Measurements from ENCODE around the gene TUSC2. TPM values are rescaled to one million over a fixed set of nuclear protein-coding genes. Genes with fewer than 3 reads are reported as not detected.

TUSC2 gene
- total and polyA plus RNA-seq, 2 of the 13 experiments (the other 11 are each of a cell fraction or from before 2014, with no cell fraction given): 36.7 to 39.1 TPM

DNA sequence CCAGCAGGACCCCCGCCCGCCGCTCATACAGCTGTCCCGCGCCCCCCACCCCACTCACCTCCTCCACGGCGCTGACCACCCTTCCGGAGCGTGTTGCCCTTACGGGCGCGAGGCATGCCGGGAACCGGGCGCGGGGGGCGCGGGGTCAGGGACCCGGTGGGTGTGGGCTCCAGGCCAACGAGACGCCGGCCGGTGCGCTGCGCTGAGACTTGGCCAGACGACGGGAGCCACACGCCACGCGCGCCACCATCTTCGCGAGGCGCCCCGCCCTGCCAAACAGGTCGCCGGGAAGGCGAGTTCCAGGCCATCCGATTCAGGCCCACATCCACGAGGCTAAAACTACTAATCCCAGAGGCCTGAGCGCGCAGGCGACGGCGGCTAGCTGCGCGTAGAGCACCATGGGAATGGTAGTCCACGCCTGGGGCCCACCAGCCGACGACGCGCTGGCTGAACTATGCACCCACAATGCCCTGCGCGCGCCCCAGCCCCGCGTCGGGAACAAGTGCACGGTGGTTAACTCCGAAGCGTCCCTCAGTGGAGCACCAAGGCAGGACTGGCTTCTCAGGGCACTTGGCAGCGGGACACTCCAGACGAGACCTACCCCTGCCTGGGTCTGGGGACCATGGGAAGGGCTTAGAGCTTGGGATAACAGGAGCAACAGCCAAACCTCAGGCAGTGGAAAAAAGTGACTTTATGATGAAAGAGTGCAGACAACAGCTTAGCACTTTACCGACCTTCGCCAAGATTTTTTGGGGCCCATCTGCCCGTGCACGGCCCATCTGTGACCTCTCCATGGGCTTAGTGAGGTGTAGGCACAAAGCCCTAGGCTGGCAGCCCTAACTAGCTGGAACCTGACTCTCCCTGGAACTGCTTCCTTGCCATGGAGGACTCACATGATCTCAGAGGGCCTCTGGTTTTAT is 35.6 kb downstream of the TUSC2 start, which contains the start of gene IFRD2 (continued):
- TF ChIP-seq ZKSCAN1 (IDR thresholded peaks at IDR 0.05; ENCODE audit: low read length) (no peak), ZNF143 (CRISPR knock-in tag; IDR thresholded peaks at IDR 0.05) (peak; percentile 97), ATAD3A (CRISPR knock-in tag; IDR thresholded peaks at IDR 0.05) (no peak), SNAPC2 (CRISPR knock-in tag; IDR thresholded peaks at IDR 0.05) (no peak), MXI1 (IDR thresholded peaks at IDR 0.05; ENCODE audit: borderline replicate concordance, low read depth, low read length) (peak; percentile 89; the same call in 2 of the 3 replicates), JDP2 (CRISPR knock-in tag; IDR thresholded peaks at IDR 0.05; ENCODE audit: borderline replicate concordance) (no peak), MTF2 (CRISPR knock-in tag; IDR thresholded peaks at IDR 0.05; ENCODE audit: borderline replicate concordance) (no peak), RXRB (CRISPR knock-in tag; IDR thresholded peaks at IDR 0.05; ENCODE audit: borderline replicate concordance) (peak; percentile 56; the same call in 1 of the 2 replicates), ZNF616 (CRISPR knock-in tag; IDR thresholded peaks at IDR 0.05; ENCODE audit: low read depth) (0 out of 2 replicates have a peak, but pooled peaks have one; percentile 77), ARHGAP35 (CRISPR knock-in tag; IDR thresholded peaks at IDR 0.05; ENCODE audit: borderline replicate concordance) (no peak), ZNF660 (CRISPR knock-in tag; IDR thresholded peaks at IDR 0.05; ENCODE audit: borderline replicate concordance, low read depth) (no peak), GLI4 (CRISPR knock-in tag; IDR thresholded peaks at IDR 0.05; ENCODE audit: borderline replicate concordance) (no peak), SRSF9 (IDR thresholded peaks at IDR 0.05; ENCODE audit: borderline replicate concordance, insufficient read depth, low read depth, low read length, poor library complexity, severe bottlenecking) (no peak), ATF7-NPFF (CRISPR knock-in tag; IDR thresholded peaks at IDR 0.05; ENCODE audit: low read depth) (peak; percentile 63; the same call in 1 of the 2 replicates), ZNF253 (CRISPR knock-in tag; IDR thresholded peaks at IDR 0.05; ENCODE audit: borderline replicate concordance) (no peak), DPF2 (CRISPR knock-in tag; IDR thresholded peaks at IDR 0.05; ENCODE audit: borderline replicate concordance, low read depth) (no peak), ZNF788 (CRISPR knock-in tag; IDR thresholded peaks at IDR 0.05; ENCODE audit: borderline replicate concordance) (peak; percentile 95; the same call in 1 of the 2 replicates), JARID2 (CRISPR knock-in tag; IDR thresholded peaks at IDR 0.05; ENCODE audit: insufficient replicate concordance) (no peak), ZNF251 (CRISPR knock-in tag; IDR thresholded peaks at IDR 0.05) (no peak), GTF3A (CRISPR knock-in tag; conservative IDR thresholded peaks at IDR 0.05) (0 out of 2 replicates have a peak, but pooled peaks have one; percentile 55), SMAD1 (CRISPR knock-in tag; IDR thresholded peaks at IDR 0.05; ENCODE audit: borderline replicate concordance, low read depth) (no peak; the same call in 1 of the 2 replicates), HNRNPLL (IDR thresholded peaks at IDR 0.05; ENCODE audit: low read depth, low read length, poor library complexity, severe bottlenecking) (peak; percentile 57)
- TF ChIP-seq, protein P1, sequence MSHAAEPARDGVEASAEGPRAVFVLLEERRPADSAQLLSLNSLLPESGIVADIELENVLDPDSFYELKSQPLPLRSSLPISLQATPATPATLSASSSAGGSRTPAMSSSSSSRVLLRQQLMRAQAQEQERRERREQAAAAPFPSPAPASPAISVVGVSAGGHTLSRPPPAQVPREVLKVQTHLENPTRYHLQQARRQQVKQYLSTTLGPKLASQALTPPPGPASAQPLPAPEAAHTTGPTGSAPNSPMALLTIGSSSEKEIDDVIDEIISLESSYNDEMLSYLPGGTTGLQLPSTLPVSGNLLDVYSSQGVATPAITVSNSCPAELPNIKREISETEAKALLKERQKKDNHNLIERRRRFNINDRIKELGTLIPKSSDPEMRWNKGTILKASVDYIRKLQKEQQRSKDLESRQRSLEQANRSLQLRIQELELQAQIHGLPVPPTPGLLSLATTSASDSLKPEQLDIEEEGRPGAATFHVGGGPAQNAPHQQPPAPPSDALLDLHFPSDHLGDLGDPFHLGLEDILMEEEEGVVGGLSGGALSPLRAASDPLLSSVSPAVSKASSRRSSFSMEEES (CRISPR knock-in tag; IDR thresholded peaks at IDR 0.05): peak; percentile 19; the same call in 1 of the 2 replicates
- TF ChIP-seq, protein P2, sequence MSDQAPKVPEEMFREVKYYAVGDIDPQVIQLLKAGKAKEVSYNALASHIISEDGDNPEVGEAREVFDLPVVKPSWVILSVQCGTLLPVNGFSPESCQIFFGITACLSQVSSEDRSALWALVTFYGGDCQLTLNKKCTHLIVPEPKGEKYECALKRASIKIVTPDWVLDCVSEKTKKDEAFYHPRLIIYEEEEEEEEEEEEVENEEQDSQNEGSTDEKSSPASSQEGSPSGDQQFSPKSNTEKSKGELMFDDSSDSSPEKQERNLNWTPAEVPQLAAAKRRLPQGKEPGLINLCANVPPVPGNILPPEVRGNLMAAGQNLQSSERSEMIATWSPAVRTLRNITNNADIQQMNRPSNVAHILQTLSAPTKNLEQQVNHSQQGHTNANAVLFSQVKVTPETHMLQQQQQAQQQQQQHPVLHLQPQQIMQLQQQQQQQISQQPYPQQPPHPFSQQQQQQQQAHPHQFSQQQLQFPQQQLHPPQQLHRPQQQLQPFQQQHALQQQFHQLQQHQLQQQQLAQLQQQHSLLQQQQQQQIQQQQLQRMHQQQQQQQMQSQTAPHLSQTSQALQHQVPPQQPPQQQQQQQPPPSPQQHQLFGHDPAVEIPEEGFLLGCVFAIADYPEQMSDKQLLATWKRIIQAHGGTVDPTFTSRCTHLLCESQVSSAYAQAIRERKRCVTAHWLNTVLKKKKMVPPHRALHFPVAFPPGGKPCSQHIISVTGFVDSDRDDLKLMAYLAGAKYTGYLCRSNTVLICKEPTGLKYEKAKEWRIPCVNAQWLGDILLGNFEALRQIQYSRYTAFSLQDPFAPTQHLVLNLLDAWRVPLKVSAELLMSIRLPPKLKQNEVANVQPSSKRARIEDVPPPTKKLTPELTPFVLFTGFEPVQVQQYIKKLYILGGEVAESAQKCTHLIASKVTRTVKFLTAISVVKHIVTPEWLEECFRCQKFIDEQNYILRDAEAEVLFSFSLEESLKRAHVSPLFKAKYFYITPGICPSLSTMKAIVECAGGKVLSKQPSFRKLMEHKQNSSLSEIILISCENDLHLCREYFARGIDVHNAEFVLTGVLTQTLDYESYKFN (CRISPR knock-in tag; conservative IDR thresholded peaks at IDR 0.05): peak; percentile 51

Measured in HepG2 (cell line).